Raji (cell line): ENCODE data around the gene MRPS27.

Source experiments
- POLR2A ChIP-seq: IDR thresholded peaks from 2 replicates; pipeline ENCODE4 v1.6.1; 2011; ENCODE audit warnings: low read depth, low read length, control low read depth; ENCODE audit not compliant: insufficient read depth

MRPS27 gene

DNA sequence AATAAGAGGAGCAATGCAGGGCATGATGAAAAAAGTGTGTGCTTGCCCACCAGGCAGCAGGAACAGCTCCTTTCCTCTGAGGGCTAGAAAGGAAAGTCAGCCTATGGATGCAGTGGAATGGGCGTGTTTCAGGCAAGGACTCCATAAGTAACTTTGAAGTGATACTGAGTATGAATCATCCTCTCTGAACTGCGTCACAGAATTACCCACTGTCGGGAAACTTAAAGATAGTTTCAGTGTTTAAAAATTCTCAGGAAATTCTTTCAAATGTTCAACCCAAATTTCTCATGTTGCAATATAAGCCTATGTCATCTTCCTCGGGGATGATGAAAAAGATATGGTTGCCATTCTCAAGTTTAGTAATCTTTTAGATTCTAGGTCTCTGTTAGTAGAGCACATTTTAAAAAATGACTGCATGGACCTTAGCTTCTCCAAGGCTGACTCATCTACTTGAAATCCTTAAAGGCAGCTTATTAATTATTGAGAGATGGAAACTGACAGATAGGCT is 27.8 kb upstream of the MRPS27 start:
- TF ChIP-seq POLR2A: no peak

DNA sequence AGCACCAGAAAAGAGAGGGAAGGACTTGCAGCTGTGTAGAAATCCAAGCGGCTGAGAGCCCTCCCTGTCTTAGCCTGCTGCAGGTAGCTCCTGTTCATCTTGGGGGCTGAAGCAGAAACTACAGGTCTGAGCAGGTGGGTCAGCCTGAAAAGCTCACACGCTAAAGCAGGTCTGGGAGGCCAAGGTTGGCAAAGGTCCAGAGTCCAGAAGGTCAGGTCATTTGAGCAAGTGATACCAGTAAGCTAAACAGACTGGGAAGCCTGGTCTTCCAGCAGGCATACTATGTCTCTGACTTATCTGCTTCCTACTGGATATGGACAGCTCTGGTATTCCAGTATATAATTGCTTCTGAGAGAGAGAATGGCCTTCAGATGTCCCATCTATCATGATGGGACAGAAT is 26.4 kb upstream of the MRPS27 start:
- TF ChIP-seq POLR2A: no peak

DNA sequence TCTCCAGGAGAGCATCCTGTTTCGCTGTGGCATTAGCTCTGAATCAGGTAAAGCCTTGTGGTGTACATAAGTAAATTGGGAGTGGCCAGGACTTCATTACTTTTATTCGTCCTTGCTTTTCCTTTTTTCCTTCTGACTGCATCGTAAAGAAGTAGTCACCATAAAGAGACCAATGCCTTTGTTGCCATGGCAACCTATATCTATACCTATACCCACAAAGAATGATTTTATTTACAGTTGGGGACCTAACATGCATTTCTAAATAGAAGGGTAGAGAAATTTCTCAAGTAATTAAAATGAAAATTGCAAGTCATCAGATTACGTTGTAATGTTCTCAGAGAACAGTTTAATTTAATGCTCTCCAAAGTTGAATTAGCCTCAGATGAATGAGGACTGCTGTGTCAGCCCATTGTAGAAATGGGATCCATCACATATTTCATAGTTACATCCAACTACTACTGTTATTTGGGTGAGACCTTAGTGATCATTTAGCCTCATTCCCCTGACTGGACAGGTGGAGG is 18.7 kb upstream of the MRPS27 start:
- no peak for TF ChIP-seq POLR2A

DNA sequence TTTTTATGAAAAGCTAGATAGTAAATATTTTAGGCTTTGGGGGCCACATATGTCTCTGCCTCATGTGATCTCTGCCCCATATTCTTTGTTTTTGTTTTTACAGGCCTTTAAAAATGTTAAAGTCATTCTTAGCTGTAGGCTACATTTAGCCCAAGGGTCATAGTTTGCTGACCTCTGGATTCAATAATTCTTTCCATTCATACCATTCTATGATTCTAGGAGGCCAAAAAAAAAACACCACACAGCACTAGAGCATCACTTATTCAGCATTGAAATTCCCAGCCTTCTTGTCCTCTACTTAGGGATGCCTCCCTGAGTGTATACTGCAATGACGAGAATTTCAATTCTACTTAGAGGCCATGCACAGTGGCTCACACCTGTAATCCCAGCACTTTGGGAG is 17.1 kb upstream of the MRPS27 start:
- TF ChIP-seq POLR2A: no peak

DNA sequence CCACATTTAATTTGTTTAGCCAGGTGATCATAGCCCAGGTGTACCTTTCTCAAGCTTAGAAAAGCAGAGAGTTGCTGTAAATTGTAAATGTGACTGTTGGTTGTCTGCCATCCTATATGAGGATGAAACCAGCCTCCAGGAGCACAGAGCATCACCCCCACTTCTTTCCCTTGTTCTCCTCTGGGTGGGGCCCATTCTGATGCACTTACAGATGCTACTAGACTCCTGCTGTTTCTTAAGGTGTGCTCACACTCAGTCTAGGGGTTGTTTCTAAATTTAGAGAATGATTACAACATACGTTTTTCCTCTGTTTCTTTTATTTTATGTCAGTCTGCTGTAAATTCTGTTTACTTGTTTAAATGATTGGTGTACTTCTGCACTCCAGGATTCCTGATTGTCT is 10.7 kb upstream of the MRPS27 start:
- no peak for TF ChIP-seq POLR2A

DNA sequence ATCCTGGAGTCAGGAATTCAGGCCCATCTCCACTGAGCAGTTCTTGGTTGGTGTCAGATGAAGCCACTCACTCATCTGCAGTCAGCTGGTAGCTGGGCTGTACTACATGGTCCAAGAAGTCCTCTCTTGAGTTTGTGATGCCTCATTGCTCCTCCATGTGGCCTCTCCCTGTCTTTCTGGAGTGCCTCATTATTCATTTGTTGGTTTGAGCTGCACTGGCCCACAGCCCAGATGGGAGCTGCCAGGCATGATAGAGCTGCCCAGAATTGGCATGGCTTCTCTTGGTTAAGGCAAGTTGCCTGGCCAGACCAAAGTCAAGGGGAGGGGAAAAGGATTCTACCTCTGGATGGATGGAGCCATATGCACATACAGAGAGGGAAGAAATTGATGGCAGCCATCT is 8.1 kb upstream of the MRPS27 start:
- TF ChIP-seq POLR2A: no peak

DNA sequence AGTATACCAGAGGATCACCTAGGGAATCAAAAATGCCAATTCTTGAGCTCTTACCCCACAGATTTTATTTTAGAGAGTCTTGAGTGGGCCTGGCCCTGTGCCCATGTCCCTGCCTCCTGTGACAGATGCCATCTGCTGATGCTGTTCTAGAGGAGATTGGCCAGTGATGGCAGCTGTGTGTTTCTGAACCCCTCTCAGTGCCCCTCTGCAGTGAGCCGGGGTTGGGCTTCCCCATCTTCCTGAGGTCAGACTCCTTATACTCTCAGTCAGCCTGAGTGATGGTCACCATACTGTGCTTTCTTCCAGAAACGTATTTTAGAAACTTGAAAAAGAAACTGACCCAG is 6.2 kb upstream of the MRPS27 start:
- TF ChIP-seq POLR2A: no peak

DNA sequence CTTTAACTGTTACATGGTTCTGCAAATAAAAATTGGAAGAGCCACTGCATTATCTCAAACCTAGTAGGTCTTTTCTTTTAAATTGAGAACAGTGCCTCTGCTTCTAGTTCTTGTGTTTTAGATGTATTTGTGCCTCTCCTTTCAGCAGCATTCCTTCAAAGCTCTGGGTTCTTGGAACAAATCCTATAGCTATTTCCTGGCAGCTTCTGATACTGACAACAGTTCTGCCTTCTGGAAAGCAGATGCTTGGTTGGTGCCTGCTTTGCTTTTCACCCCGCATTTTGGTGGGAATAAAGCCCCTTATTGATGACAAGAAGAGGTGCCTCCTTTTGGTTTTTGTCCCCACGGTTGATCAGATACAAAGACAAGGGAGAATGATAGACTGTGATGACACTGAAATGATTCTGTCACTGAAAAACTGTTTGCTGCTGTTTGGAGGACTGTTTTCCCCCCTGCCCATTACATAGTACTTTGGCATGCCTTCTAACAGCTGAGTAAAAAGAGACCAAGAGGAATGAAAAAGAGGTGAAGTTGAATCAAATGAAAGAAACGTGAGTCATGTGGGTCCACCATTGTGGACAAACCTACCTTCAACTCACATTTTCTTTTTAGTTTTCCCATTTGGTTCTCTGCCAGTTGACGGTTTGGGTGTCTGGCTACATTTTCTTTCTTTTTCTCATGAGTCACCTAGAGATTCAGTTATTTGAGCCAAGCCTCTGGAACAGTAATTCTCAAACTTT is 5.7 kb upstream of the MRPS27 start:
- no peak for TF ChIP-seq POLR2A

DNA sequence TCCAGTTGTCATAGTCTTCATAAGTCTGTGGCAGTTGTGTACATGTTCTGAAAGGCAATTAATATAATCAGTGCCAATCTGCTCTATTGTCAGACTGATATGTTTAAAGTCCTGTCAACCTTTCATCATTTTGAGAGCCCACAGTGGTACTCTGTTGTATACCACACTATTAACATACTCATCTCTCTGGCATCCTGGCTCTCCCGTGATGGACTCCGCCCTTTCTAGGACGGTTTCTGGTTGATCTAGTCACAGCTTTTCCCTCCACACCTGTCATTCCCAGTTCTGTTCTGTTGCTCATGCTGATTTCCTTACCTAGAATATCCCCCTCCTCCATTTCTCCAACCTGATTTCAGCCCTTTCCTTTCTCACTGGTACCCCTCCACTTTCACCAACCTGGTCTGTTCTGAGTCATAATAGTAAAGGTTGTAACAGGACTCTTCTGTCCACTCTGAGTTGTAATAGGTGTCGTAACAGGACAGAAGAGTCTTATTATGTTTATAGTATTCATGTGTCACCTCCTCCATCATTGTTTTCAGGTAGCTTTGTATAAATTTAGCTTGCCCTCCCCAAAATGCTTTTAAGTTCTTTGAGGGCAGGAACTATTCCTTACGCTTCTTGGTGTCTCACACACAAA is 4.3 kb upstream of the MRPS27 start:
- TF ChIP-seq POLR2A: no peak

DNA sequence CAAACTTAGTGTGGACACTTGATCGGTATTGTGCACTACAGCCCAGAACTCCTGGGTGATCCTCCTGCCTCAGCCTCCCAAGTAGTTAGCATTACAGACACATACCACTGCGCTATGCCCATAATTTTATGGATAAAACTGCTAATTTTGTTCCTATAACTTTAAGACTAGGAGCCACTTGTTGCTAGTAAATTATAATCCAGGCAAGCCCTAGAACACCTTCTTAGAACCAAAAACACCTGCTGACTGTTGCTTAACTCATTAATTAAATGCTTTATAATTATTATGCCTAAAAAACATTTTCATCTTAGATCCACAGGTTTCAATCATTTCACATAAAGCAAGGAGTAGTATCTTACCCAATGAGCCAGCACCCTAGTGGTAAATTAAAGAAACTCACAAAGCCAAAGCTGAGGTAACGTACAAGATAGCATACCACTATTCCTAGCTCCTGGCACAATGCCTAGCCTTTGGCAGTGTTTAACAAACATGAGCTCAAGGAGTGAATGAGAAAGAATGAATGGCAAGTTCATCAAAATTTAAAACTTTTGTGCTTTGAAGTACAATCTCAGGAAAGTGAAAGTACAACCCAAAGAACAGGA is 5.4 kb downstream of the MRPS27 start:
- no peak for TF ChIP-seq POLR2A

DNA sequence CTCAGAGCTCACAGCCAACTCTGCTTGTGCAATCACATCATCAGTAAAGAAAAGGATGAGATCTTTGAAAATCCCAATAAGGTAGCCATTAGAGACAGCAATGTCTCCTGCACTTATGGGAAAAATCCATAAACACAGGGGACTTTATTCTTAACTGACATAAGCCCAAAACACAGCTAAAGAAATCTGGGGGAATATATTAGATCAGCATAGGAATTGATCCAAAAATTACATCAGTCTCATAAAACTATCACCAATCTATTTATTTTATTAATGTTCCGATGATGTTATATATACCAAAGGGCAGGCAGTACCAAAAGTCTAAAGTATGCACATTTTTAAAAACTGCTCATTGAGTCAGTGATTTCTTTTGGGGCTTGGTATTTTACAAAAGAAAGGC is 6.9 kb downstream of the MRPS27 start:
- no peak for TF ChIP-seq POLR2A

DNA sequence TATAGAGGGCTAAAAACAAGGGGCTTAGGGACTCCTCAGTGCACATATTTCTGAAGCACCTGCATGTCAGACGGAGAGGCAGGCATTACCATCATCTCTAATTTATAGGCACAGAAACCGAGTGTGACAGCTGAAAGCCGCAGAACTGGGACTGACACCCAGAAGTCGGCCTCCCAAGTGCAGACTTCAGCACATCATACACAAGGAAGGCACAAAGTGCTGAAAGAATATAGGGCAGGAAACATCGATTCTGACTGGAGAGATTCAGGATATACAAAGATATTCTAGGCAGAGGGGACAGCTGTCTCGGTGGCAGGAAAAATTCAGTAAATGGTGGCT is 11.2 kb downstream of the MRPS27 start:
- TF ChIP-seq POLR2A: no peak

DNA sequence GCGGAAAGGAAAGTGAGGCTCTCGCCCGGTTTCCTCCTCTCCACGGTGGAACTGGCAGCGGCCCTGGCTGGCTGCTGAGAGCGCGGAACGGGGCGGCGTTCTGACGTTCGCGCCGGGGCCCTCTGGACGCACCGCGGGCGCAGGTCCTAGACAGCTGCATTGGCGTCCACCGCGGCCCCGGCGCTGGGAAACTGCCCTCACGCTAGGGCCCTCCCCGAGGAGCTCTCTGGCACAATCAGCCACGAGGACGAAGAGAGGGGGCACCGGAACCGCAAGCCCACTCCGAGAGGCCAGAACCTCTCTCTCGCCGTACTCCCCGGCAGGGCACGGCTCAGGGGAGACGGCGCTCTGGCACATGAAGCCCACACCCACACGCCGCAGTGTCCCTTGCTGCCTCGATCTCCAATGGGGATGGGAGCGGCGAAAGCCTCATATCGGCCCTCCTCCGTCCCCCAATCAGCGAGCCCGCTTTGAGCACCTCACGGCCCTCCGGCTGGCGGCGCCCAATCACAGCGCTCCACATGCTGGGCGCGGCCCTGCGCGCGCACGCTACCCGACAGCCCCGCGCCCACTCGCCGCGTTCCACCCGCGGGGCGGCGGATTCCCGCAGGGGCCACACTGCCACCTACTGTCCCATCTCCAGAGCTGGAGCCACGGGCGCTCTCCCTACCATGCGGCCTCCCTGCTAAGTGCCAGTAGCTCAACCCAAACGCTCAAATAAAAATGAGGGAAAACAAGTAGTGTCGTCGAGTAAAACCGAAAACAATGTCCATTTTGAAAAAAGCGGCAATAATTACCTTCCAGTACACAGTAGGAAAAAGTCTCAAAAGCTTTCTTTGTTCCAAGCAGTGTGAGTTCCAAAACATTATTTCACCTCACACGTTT is 11.8 kb downstream of the MRPS27 start:
- TF ChIP-seq POLR2A: peak; percentile 98

DNA sequence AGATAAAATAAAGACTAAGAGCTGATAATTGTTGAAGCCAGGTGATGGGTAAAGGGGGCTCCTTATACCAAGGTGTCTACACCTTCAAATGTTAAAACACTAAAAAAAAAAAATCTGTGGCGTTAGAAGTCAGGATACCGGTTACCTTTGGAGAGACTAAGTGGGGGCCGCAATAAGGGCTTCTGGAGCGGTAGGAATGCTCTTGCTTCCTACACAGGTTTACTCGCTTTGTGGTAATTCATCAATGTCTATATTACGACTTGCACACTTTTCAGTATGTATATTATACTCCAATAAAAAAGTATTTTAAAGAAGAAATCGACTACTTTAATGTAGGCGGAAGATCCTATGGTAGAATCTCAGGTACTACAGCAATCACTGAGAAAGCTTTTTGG is 12.5 kb downstream of the MRPS27 start:
- TF ChIP-seq POLR2A: no peak
